DOHH2 (cell line): ENCODE results near the gene ZBTB7C.

ENCODE experiments used
- H3F3A ChIP-seq: fragments of 200-600 bp; sonication (generic), shearing (Covaris generic); 2 replicates; pipeline ENCODE4 v1.6.0; 2016; ENCODE audit warnings: antibody characterized with exemption, mild to moderate bottlenecking; ENCODE audit not compliant: control insufficient read depth, insufficient read depth
- H3K27ac ChIP-seq: fragments of 200-600 bp; sonication (generic); 2 replicates; pipeline ENCODE4 v1.5.1; 2014; ENCODE audit warnings: low read depth, mild to moderate bottlenecking, low read length, moderate library complexity
- H3K27me3 ChIP-seq: fragments of 200-600 bp; sonication (generic); 2 replicates; pipeline ENCODE4 v1.6.1; 2014; ENCODE audit warnings: mild to moderate bottlenecking, low read length, mixed read lengths; ENCODE audit not compliant: control insufficient read depth
- H3K36me3 ChIP-seq: fragments of 200-600 bp; sonication (generic); 2 replicates; pipeline ENCODE4 v1.6.1; 2014; ENCODE audit warnings: mild to moderate bottlenecking, low read length, moderate library complexity, mixed read lengths; ENCODE audit not compliant: control insufficient read depth
- H3K4me1 ChIP-seq: fragments of 200-600 bp; sonication (generic); 2 replicates; pipeline ENCODE4 v1.6.1; 2014; ENCODE audit warnings: mild to moderate bottlenecking, low read length, mixed read lengths; ENCODE audit not compliant: control insufficient read depth
- H3K4me2 ChIP-seq: fragments of 200-600 bp; sonication (generic); 2 replicates; pipeline ENCODE4 v1.6.0; 2014; ENCODE audit warnings: mild to moderate bottlenecking, low read length, moderate library complexity
- H3K4me3 ChIP-seq: fragments of 200-600 bp; sonication (generic); 2 replicates; pipeline ENCODE4 v1.5.1; 2014; ENCODE audit warnings: mild to moderate bottlenecking, low read length, mixed read lengths
- H3K79me2 ChIP-seq: fragments of 200-600 bp; sonication (generic); 2 replicates; pipeline ENCODE4 v1.6.1; 2014; ENCODE audit warnings: mild to moderate bottlenecking, low read length, mixed read lengths; ENCODE audit not compliant: control insufficient read depth
- H3K9me2 ChIP-seq: fragments of 200-600 bp; sonication (generic); replicated peaks from 2 replicates; pipeline ENCODE4 v1.6.1; 2014; ENCODE audit warnings: mild to moderate bottlenecking, low read length, mixed read lengths; ENCODE audit not compliant: control insufficient read depth
- H3K9me3 ChIP-seq: fragments of 200-600 bp; sonication (generic); 2 replicates; pipeline ENCODE4 v1.6.1; 2014; ENCODE audit warnings: antibody characterized with exemption, low read length, mixed read lengths; ENCODE audit not compliant: control insufficient read depth, insufficient read depth
- H4K20me1 ChIP-seq: fragments of 200-600 bp; sonication (generic); 2 replicates; pipeline ENCODE4 v1.6.0; 2014; ENCODE audit warnings: low read depth, mild to moderate bottlenecking, antibody characterized with exemption, low read length, moderate library complexity; ENCODE audit not compliant: control insufficient read depth, insufficient read depth
- EZH2phosphoT487 ChIP-seq: fragments of 200-600 bp; sonication (generic); IDR thresholded peaks from 2 replicates; pipeline ENCODE4 v1.6.1; 2017; ENCODE audit warnings: borderline replicate concordance, mild to moderate bottlenecking, antibody characterized with exemption, low read length, moderate library complexity, mixed read lengths
- TF ChIP-seq, protein P1 (sequence below): fragments of 200-600 bp; sonication (generic); IDR thresholded peaks from one replicate; pipeline ENCODE4 v1.5.1; 2014; ENCODE audit warnings: antibody characterized with exemption, mild to moderate bottlenecking, low read depth, low read length; ENCODE audit not compliant: poor library complexity, severe bottlenecking

Gene ZBTB7C

DNA sequence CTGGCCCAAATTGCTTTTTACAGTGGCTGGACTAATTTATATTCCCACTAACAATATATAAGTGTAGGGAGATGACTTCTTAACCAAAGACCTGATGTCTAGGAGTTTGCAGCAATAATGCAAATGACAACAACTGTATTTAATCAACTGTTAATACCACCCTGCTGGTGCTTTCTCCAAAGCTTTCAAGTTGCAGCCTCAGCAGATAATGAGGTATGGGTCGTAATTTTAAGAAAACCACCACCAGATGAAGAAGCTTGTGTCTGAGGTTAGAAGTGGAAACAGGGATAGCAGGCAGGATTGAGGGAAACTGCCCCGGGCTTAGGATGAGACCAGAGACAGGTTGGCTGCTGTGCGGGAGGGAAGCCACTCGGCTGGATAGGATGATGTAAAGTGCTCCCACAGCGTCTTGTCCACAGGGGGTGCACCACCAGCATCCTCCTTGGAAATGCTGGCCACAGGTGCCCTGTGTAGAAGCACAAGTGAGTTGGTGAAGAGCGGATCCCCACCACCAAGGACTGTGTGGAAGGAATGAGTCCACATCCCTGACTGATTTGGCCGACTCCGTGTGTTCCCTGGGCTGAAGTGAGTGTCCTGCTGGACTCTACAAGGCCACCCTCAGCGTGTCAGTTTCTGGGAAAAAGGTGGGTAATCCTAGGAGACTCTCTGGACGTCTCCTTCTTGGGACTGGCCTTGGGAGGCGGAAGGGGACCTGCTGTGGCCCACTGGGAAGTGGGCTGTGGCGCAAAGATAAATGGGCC, 402.6 kb downstream of the ZBTB7C start:
- no peaks in the 10 kb centered on the region for H3K9me3 ChIP-seq
- peaks cover 10% of the 10 kb centered on the region for H3K4me1 ChIP-seq
- no peak overlapping the region for H3K4me3 ChIP-seq
- H3K27ac ChIP-seq, result no peak overlapping the region
- no peak overlapping the region for H3K4me2 ChIP-seq
- H3K36me3 ChIP-seq, result no peaks in the 10 kb centered on the region
- TF ChIP-seq EZH2phosphoT487, result no peak
- TF ChIP-seq, protein P1, sequence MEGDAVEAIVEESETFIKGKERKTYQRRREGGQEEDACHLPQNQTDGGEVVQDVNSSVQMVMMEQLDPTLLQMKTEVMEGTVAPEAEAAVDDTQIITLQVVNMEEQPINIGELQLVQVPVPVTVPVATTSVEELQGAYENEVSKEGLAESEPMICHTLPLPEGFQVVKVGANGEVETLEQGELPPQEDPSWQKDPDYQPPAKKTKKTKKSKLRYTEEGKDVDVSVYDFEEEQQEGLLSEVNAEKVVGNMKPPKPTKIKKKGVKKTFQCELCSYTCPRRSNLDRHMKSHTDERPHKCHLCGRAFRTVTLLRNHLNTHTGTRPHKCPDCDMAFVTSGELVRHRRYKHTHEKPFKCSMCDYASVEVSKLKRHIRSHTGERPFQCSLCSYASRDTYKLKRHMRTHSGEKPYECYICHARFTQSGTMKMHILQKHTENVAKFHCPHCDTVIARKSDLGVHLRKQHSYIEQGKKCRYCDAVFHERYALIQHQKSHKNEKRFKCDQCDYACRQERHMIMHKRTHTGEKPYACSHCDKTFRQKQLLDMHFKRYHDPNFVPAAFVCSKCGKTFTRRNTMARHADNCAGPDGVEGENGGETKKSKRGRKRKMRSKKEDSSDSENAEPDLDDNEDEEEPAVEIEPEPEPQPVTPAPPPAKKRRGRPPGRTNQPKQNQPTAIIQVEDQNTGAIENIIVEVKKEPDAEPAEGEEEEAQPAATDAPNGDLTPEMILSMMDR, result no peak
- H4K20me1 ChIP-seq, result no peaks in the 10 kb centered on the region
- H3K27me3 ChIP-seq, result peaks cover 6% of the 10 kb centered on the region
- no peaks in the 10 kb centered on the region for H3K79me2 ChIP-seq
- H3F3A ChIP-seq, result no peaks in the 10 kb centered on the region
- no peaks in the 10 kb centered on the region for H3K9me2 ChIP-seq

DNA sequence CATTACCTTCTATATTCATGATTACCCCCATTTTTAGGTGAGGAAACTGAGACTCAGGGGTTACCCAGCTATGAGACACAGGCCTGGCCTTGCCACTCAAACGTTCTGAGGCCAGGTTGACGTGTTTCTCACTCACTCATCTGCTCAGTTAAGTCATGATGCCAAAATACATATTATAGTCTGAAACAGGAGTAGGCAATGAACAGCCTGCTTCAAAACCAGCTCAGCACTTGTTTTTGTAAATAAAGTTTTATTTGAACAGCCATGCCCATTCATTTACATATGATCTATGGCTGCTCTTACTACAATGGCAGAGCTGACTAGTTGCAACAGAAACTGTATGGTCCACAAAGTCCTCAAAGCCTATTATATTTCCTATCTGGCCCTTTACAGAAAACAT, 404.6 kb downstream of the ZBTB7C start:
- Histone ChIP-seq H4K20me1 (no peaks in the 10 kb centered on the region), H3F3A (no peaks in the 10 kb centered on the region), H3K27me3 (peaks cover 6% of the 10 kb centered on the region), H3K9me2 (no peaks in the 10 kb centered on the region), H3K27ac (no peak overlapping the region), H3K9me3 (no peaks in the 10 kb centered on the region), H3K4me2 (no peak overlapping the region), H3K79me2 (no peaks in the 10 kb centered on the region), H3K4me1 (peaks cover 16% of the 10 kb centered on the region), H3K36me3 (no peaks in the 10 kb centered on the region), H3K4me3 (no peak overlapping the region)
- TF ChIP-seq EZH2phosphoT487, result no peak

DNA sequence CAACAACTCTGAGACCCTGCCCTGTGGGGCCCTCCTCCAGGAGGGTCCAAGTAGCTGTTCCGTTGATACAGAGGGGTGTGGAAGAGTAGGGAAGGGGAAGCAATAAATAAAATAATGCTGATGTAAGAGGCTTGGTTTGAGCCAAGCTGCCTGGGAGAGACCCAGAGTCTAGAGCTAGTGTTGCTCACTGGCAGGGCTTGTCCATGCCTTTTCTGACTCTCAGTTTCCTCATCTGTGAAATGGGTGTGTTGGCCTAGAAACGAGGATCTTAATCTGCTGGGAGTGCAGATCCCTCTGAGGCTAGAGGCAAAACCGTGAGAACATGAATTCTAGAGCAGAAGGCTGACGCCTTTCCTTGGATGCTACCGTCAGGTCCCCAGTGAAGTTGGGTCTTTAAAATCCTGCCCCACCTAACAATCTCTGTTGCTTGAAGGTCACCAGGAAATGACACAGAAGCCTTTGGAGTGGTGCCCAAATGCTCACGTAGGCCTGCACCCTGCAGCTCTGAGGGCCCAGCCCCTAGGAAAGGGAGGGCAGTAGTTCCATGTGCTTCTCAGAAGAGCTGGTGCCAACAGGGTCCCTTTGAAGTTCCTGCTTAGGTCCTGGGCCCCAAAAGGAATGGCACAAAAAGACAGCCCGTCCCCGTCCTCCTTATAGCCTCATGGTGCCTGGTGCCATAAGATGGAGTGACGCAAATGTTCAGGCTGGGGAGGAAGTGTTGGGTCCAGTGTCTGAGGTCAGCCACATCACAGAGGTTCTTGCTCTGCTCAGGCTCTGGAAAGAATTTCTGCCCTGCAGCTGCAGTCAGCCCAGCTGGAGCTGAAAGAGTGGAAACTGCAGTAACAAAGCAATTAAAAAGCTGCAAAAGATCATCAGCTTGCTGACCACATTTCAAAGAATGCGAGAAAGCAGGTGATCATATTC, 405.5 kb downstream of the ZBTB7C start:
- H4K20me1 ChIP-seq, result no peaks in the 10 kb centered on the region
- no peaks in the 10 kb centered on the region for H3K79me2 ChIP-seq
- TF ChIP-seq, protein P1, result no peak
- TF ChIP-seq EZH2phosphoT487, result no peak
- no peak overlapping the region for H3K27ac ChIP-seq
- H3K9me2 ChIP-seq, result no peaks in the 10 kb centered on the region
- no peaks in the 10 kb centered on the region for H3K36me3 ChIP-seq
- H3K4me3 ChIP-seq, result no peak overlapping the region
- peaks cover 3% of the 10 kb centered on the region for H3K27me3 ChIP-seq
- no peaks in the 10 kb centered on the region for H3F3A ChIP-seq
- H3K4me1 ChIP-seq, result peaks cover 20% of the 10 kb centered on the region
- H3K4me2 ChIP-seq, result no peak overlapping the region
- no peaks in the 10 kb centered on the region for H3K9me3 ChIP-seq
